C4-2B (cell line): ENCODE measurements around the gene ZFR2.

Experiments
- H3K27ac ChIP-seq: fragments of 450-650 bp; 2 replicates; pipeline ENCODE4 v1.5.1; 2017
- ZFX ChIP-seq: fragments of 450-650 bp; IDR thresholded peaks from 2 replicates; pipeline ENCODE4 v1.6.1; 2017
- TF ChIP-seq, protein P1 (sequence below): fragments of 450-650 bp; conservative IDR thresholded peaks from 2 replicates; pipeline ENCODE4 v1.5.1; 2017; ENCODE audit warnings: mild to moderate bottlenecking

ZFR2 gene

DNA sequence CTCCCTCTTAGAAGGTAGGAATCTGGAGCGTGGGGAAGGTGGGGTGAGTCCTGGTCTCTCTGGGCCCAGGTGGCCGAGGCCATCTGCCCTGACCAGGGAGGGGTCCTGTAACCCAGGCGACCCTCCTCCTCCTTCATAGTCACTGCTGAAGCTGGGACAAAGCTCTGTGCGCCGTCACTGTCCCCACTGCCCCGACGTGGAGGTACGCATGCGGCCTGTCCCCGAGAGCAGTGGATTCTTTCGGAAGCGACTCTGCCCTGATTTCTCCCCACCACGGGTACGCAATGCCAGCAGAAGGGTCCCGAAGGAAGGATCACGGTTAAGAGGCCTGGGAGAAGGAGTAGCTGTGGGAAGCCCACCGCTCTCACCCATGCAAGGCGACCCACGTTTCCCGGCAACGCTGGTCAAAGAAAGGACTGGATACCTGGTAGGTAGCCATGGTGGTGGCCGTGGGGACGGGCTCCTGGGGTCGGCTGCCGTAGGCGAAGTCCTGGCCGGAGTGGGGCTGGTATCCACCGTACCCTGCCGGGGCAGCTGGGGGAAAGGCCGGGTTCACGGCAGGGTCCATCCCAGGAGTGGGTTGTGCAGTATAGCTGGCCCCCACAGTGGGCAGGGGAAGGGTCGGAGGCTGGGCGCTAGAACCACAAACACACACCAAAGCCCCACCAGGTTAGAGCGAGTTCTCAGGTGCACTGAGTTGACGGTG lies 34.3 kb downstream of the ZFR2 start:
- no peak overlapping the region for H3K27ac ChIP-seq
- TF ChIP-seq, protein P1, sequence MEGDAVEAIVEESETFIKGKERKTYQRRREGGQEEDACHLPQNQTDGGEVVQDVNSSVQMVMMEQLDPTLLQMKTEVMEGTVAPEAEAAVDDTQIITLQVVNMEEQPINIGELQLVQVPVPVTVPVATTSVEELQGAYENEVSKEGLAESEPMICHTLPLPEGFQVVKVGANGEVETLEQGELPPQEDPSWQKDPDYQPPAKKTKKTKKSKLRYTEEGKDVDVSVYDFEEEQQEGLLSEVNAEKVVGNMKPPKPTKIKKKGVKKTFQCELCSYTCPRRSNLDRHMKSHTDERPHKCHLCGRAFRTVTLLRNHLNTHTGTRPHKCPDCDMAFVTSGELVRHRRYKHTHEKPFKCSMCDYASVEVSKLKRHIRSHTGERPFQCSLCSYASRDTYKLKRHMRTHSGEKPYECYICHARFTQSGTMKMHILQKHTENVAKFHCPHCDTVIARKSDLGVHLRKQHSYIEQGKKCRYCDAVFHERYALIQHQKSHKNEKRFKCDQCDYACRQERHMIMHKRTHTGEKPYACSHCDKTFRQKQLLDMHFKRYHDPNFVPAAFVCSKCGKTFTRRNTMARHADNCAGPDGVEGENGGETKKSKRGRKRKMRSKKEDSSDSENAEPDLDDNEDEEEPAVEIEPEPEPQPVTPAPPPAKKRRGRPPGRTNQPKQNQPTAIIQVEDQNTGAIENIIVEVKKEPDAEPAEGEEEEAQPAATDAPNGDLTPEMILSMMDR, result no peak
- TF ChIP-seq ZFX, result no peak

GRCh38 chr19:3833578-3834348 lies 35.1 kb downstream of the ZFR2 start:
- no peak for TF ChIP-seq ZFX
- TF ChIP-seq, protein P1, result no peak
- no peak overlapping the region for H3K27ac ChIP-seq

DNA sequence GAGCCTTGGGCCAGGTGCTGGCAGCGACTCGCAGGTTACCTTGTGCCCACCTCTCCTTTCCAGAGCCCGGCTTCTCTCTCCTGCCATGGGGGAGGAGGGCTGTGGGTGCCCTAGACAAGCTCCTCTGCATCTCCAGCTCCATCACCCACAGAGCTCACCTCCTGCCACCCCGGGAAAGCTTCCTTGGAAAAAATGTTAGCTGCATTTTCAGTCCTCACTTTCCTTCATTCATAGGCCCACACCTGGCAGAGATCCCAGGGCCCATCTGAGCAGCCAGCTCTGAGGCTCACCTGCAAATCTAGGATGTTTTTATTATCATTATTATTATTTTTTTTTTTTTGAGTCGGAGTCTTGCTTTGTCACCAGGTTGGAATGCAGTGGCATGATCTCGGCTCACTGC lies 36.8 kb downstream of the ZFR2 start:
- H3K27ac ChIP-seq, result no peak overlapping the region
- TF ChIP-seq, protein P1, result no peak
- TF ChIP-seq ZFX, result no peak

DNA sequence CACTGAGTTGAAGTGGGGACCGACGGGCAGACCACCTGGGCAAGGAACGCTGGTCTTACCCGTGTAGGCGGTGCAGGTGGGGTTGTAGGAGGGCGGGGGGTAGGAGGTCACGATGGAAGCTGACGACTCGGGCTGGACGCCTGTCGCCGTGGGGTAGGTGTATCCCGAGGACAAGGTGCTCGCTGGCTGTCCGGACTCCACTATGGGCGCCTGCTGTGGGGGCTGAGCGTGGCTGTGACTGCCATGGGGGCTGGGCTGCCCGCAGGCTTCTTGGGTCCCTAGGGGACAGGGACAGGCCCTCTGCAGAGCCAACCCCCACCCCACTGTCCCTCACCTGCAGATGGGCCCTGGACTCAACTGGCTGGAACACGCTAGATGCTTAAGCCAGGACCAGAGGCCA lies 37.2 kb downstream of the ZFR2 start:
- no peak overlapping the region for H3K27ac ChIP-seq
- TF ChIP-seq ZFX, result no peak
- TF ChIP-seq, protein P1, result no peak

GRCh38 chr19:3830621-3831589 lies 37.9 kb downstream of the ZFR2 start:
- TF ChIP-seq ZFX, result no peak
- TF ChIP-seq, protein P1, result no peak
- no peak overlapping the region for H3K27ac ChIP-seq

- TF ChIP-seq, protein P1, result no peak
- TF ChIP-seq ZFX, result no peak
- H3K27ac ChIP-seq, result no peak overlapping the region
These were observed 41.5 kb downstream of the ZFR2 start for GRCh38 chr19:3827306-3827705.
